ENCODE results near the gene SMYD1. TPM values are rescaled to one million over a fixed set of nuclear protein-coding genes. Genes with fewer than 3 reads are reported as not detected.

SMYD1 gene
- total and polyA plus RNA-seq, 10 of the 15 experiments (the other 5 are each of a cell fraction or from before 2014, with no cell fraction given), result 0.09 TPM; not detected in 9

GRCh38 chr2:88053934-88054781 is 13.5 kb upstream of the SMYD1 start (continued):
- TF ChIP-seq ZNF592 (IDR thresholded peaks at IDR 0.05), result no peak
- TF ChIP-seq MEF2B (IDR thresholded peaks at IDR 0.05; ENCODE audit: partially characterized antibody, poor library complexity, severe bottlenecking), result no peak
- TF ChIP-seq ATF3 (IDR thresholded peaks at IDR 0.05; ENCODE audit: borderline replicate concordance, extremely low read depth, low read depth, low read length), result no peak

GRCh38 chr2:88054782-88055370 is 12.7 kb upstream of the SMYD1 start:
- ChIA-PET RAD21 (ENCODE audit: unreplicated experiment) (interaction anchor here (0.9 kb wide), 1 partner anchor 136 kb away, joined by 3 read pairs; no protein-coding TSS in a partner anchor), CTCF (interaction anchor here (1.0 to 2.0 kb wide), 4 partner anchors 11 to 137 kb away, joined by 3 to 6 read pairs (median 4); no protein-coding TSS in a partner anchor), SMC1A (ENCODE audit: uncharacterized antibody, unreplicated experiment) (interaction anchor here (0.9 to 1.5 kb wide), 2 partner anchors 10 to 273 kb away, joined by 3 to 4 read pairs; no protein-coding TSS in a partner anchor), POLR2A (interaction anchor here (0.6 kb wide), 1 partner anchor 193 kb away, joined by 3 read pairs; no protein-coding TSS in a partner anchor)
- in situ Hi-C loops (cut with MboI), result loop anchor here (5.0 to 25.0 kb wide), 2 partner anchors 48 to 607 kb away; no protein-coding TSS in a partner anchor
- 4% methylated on average over 25 of the region's 25 CpGs for WGBS (ENCODE audit: insufficient coverage, insufficient replicate concordance, low lambda C conversion rate, missing lambda C conversion rate)
- no peaks in the 10 kb centered on the region for H3K36me3 ChIP-seq (ENCODE audit: control insufficient read depth in 2 of 2, insufficient read depth in 2 of 2, low read length in 1 of 2)
- H3K4me1 ChIP-seq (ENCODE audit: control insufficient read depth, insufficient read depth, low read length), result peaks cover 4% of the 10 kb centered on the region
- intact Hi-C loops (cut with micrococcal nuclease; ENCODE audit: unreplicated experiment), result loop anchor here (10.0 kb wide), 1 partner anchor 280 kb away; no protein-coding TSS in a partner anchor
- H3K27me3 ChIP-seq (replicated peaks in 1 of 2; ENCODE audit: control insufficient read depth in 2 of 2, insufficient read depth in 2 of 2, low read length in 1 of 2), result no peaks in the 10 kb centered on the region
- peak overlapping the region; percentile 96 for H3K9ac ChIP-seq (ENCODE audit: control insufficient read depth, insufficient read depth, low read length)
- FAIRE-seq, result no peak
- DNase-seq (ENCODE audit: low read depth, low spot score), result no peak
- H4K20me1 ChIP-seq (ENCODE audit: control insufficient read depth, insufficient read depth), result no peaks in the 10 kb centered on the region
- peak overlapping the region; percentile 83 for H3K4me2 ChIP-seq (ENCODE audit: control insufficient read depth, insufficient read depth)
- peak; percentile 2 for ATAC-seq
- peak overlapping the region; percentile 94 for H3K27ac ChIP-seq (ENCODE audit: control insufficient read depth, insufficient read depth)
- H3K79me2 ChIP-seq (ENCODE audit: control insufficient read depth, insufficient read depth, low read length), result peaks cover 23% of the 10 kb centered on the region
- peak overlapping the region; percentile 65 for H2AFZ ChIP-seq (ENCODE audit: control insufficient read depth, low read depth, low read length)
- BruUV-seq (replicated peaks), result TSS peak; percentile 80
- peak overlapping the region; percentile 93 for H3K4me3 ChIP-seq
- H3K9me3 ChIP-seq (replicated peaks; ENCODE audit: control insufficient read depth, insufficient read depth, low read length), result no peaks in the 10 kb centered on the region
- TF ChIP-seq ZBTB40 (IDR thresholded peaks at IDR 0.05; ENCODE audit: borderline replicate concordance) (peak; percentile 30; the same call in 1 of the 2 replicates), SPI1 (IDR thresholded peaks at IDR 0.05; ENCODE audit: borderline replicate concordance, insufficient read depth, low read depth, low read length) (peak; percentile 47; the same call in 1 of the 2 replicates), MLLT1 (IDR thresholded peaks at IDR 0.05) (peak; percentile 83), IKZF2 (IDR thresholded peaks at IDR 0.05) (peak; percentile 52 to 65; a peak in 1 of 4 replicates)

All from GM12878 (cell line).